OCI-LY7 (cell line): ENCODE data around the gene MIEF2.

Experiments
- CTCF ChIP-seq: fragments of 200-600 bp; sonication (generic); conservative IDR thresholded peaks from 2 replicates; pipeline ENCODE4 v1.5.1; 2014; ENCODE audit warnings: mild to moderate bottlenecking, antibody characterized with exemption, low read length, moderate library complexity, mixed read lengths
- EZH2phosphoT487 ChIP-seq: fragments of 200-600 bp; sonication (generic); IDR thresholded peaks from 2 replicates; pipeline ENCODE4 v1.6.1; 2018; ENCODE audit warnings: low read depth, borderline replicate concordance, mild to moderate bottlenecking, mixed run types, antibody characterized with exemption, low read length, moderate library complexity, mixed read lengths

- TF ChIP-seq CTCF, result peak; percentile 88
- no peak for TF ChIP-seq EZH2phosphoT487
Measured at GRCh38 chr17:18217412-18218015, 42.9 kb upstream of the MIEF2 start.
